ENCODE data around the gene ARID1B.

ARID1B gene

DNA sequence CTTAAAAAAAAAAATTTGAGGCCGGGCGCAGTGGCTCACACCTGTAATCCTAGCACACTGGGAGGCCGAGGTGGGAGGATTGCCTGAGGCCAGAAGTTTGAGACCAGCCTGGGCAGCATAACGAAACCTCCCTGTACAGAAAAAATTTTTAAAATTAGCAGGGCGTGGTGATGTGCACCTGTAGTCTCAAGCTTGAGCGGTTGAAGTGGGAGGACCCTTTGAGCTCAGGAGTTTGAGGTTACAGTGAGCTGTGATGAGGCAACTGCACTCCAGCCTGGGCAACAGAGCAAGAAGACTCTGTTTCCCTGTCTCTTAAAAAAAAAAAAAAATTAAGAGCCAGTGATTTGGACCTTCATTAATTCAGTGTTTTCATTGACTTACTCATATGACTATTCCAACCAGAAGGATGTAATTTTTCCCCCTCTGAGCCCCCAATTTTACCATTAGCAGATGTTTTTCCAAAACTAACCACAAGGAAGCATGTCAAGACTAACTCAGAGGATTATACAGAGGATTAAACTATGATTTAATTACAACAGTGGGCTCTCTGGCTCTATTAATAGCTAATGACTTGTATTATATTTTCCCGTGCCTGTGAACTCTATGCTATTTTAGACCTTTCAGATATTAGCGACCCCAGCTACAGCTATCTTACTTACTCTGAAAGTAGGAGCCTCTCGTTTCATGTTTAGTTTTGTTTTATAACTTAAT, 75.1 kb downstream of the ARID1B start:
- Mint-ChIP-seq H3K36me3 (ENCODE audit: low read depth) (no peaks in the 10 kb centered on the region), H3K9me3 (no peaks in the 10 kb centered on the region), H3K4me3 (no peak overlapping the region), H3K27me3 (no peaks in the 10 kb centered on the region), H3K4me1 (ENCODE audit: low read depth) (peaks cover 42% of the 10 kb centered on the region), H3K27ac (no peak overlapping the region)
- intact Hi-C loops (cut with micrococcal nuclease), result no loop called here

DNA sequence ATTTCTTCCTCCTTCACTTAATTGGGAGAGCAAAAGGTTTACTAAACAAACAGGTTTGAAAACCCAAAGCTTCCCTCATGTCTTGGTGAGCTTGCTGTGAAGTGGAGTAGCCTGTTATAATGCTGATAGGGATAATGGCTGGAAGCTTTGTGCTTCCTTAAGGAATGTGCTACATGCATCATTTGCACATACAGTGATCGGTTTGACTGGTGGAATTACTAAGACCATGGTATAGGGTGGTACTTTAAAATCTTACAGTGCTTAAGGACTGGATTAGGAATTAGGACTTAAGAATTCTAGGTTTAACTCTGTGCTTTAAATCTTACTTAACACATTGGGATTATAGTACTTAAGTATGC, 75.7 kb downstream of the ARID1B start:
- Mint-ChIP-seq H3K4me3 (no peak overlapping the region), H3K4me1 (ENCODE audit: low read depth) (peaks cover 41% of the 10 kb centered on the region), H3K27me3 (no peaks in the 10 kb centered on the region), H3K9me3 (no peaks in the 10 kb centered on the region), H3K27ac (no peak overlapping the region), H3K36me3 (ENCODE audit: low read depth) (no peaks in the 10 kb centered on the region)
- intact Hi-C loops (cut with micrococcal nuclease), result no loop called here

DNA sequence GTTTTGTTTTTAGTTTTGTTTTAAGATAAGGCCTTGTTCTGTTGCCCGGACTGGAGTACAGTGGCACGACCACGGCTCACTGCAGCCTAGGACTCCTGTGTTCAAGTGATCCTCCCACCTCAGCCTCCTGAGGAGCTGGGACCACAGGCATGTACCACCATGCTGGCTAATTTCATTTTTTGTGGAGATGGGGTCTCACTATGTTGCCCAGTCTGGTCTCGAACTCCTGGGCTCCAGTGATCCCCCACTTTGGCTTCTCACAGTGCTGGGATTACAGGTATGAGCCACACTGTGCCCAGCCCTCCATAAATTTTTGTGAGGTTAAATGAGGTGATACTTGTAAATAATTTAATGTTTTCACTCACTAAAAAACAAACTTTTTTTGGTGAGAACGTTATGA, 76.6 kb downstream of the ARID1B start:
- Mint-ChIP-seq H3K27ac (no peak overlapping the region), H3K4me1 (ENCODE audit: low read depth) (peaks cover 36% of the 10 kb centered on the region), H3K27me3 (no peaks in the 10 kb centered on the region), H3K9me3 (no peaks in the 10 kb centered on the region), H3K36me3 (ENCODE audit: low read depth) (no peaks in the 10 kb centered on the region), H3K4me3 (no peak overlapping the region)
- intact Hi-C loops (cut with micrococcal nuclease), result no loop called here

DNA sequence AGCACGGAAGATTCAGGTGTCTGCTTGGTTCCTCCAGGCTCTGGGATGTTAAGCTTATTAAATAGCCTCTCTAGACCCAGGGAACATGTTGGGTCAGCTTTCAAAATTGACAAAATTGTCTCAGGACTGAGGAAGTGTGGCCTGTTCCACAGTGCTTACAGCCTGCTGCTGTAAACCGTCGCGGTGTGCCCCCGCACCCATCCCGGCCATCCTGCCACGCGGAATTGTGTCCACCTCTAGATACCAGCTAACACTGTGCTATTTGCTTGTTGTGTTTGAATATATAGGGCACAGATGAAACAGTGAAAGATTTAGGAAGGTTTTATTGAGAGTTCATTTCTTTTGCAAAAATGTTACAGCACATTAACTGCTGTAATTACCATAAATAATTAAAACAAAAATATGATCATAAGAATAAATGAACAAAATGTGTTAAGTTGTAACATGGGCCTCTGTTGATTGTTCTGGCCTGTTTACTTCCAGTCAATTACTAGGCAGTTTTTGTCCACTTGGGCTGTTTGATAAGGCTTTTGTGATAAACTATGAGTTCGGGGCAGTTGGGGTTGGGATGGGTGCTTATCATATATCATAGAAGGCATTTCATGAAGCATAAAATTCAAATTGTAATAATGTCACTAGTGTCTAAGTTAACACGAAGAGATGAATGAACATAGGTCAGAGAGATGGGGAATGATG, 77.4 kb downstream of the ARID1B start:
- no peaks in the 10 kb centered on the region for H3K9me3 Mint-ChIP-seq
- H3K4me1 Mint-ChIP-seq (ENCODE audit: low read depth), result peaks cover 35% of the 10 kb centered on the region
- H3K27ac Mint-ChIP-seq, result no peak overlapping the region
- H3K4me3 Mint-ChIP-seq, result no peak overlapping the region
- no peaks in the 10 kb centered on the region for H3K27me3 Mint-ChIP-seq
- intact Hi-C loops (cut with micrococcal nuclease), result no loop called here
- H3K36me3 Mint-ChIP-seq (ENCODE audit: low read depth), result no peaks in the 10 kb centered on the region

DNA sequence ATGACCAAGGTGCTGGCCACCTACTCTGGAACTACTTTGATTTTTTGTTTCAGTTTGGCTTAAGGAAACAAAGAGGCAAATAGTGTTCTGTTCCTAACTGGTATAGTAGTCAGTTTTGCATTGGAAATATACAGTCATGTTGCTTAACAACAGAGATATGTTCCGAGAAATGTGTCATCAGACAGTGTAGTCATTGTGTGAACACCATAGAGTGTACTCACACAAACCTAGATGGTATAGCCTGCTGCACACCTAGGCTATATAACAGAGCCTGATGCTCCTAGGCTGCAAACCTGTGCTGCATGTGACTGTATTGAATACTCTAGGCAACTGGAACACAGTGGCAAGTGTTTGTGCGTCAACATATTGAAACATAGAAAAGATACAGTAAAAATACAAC, 80.4 kb downstream of the ARID1B start:
- Mint-ChIP-seq H3K9me3 (peaks cover 6% of the 10 kb centered on the region), H3K4me1 (ENCODE audit: low read depth) (peaks cover 41% of the 10 kb centered on the region), H3K27ac (no peak overlapping the region), H3K27me3 (no peaks in the 10 kb centered on the region), H3K4me3 (no peak overlapping the region), H3K36me3 (ENCODE audit: low read depth) (peaks cover 5% of the 10 kb centered on the region)
- intact Hi-C loops (cut with micrococcal nuclease), result no loop called here

DNA sequence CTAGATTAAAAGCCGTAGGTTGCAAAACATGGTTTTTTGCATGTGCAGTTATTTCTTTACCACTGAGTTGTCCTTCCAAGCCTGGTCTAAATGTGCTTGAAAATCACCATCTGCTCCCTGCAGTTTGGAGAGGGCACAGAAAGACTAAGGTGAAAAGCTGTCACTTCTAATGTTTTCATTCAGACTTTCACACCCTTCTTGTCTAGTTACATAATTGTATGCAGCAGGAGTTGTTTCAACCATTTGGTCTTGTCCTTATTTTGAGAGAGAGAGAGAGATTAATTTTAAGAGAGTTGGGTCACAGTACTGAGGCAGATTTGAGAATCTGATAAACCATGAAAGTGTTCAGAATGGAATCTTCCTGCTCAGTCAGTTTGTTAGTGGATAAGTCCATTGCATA, 82.5 kb downstream of the ARID1B start:
- Mint-ChIP-seq H3K27me3 (no peaks in the 10 kb centered on the region), H3K27ac (no peak overlapping the region), H3K4me1 (ENCODE audit: low read depth) (peaks cover 53% of the 10 kb centered on the region), H3K9me3 (peaks cover 8% of the 10 kb centered on the region), H3K36me3 (ENCODE audit: low read depth) (peaks cover 5% of the 10 kb centered on the region), H3K4me3 (no peak overlapping the region)
- intact Hi-C loops (cut with micrococcal nuclease), result no loop called here

DNA sequence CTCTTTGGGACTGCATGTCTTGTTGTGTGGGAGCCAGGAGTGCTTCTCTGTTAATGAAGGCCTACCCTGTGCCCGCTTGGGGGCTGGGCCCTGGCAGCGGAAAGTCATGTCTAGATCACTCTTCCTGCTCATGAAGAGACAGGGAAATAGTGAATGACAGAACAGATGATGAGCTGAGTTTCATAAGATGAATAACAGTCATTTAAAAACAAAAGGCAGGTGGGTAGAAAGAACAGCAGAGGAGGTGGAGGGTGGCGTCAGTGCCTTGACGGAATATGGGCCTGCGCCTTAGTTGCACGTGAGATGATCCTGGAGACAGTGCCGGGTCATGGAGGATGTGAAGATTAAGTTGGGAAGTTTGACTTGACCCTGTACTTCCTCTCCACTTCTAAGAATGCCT, 85.5 kb downstream of the ARID1B start:
- H3K27me3 Mint-ChIP-seq, result no peaks in the 10 kb centered on the region
- H3K27ac Mint-ChIP-seq, result peak overlapping the region; percentile 21
- H3K36me3 Mint-ChIP-seq (ENCODE audit: low read depth), result peaks cover 5% of the 10 kb centered on the region
- no peak overlapping the region for H3K4me3 Mint-ChIP-seq
- intact Hi-C loops (cut with micrococcal nuclease), result no loop called here
- peaks cover 49% of the 10 kb centered on the region for H3K4me1 Mint-ChIP-seq (ENCODE audit: low read depth)
- peaks cover 8% of the 10 kb centered on the region for H3K9me3 Mint-ChIP-seq

DNA sequence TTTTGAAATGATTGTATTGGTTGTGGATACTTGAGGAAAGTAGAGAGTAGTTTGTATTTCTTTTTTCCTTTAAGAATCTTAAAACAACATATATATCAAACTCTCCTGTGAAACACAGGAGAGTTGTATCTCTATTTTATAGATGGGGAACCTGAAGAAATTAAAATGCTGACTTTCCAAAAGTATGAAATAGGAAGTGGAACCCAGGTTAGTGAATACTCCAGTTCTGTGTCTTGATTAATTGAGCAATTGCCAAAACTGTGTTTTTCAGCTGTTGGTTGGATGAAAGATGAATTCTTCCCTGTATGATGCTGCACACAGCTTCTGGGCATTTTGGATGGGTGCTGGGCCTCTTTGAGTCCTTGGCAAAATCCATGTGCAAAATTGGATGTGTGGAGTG, 86.3 kb downstream of the ARID1B start:
- H3K4me1 Mint-ChIP-seq (ENCODE audit: low read depth), result peaks cover 44% of the 10 kb centered on the region
- no peak overlapping the region for H3K4me3 Mint-ChIP-seq
- H3K36me3 Mint-ChIP-seq (ENCODE audit: low read depth), result peaks cover 5% of the 10 kb centered on the region
- intact Hi-C loops (cut with micrococcal nuclease), result no loop called here
- no peak overlapping the region for H3K27ac Mint-ChIP-seq
- peaks cover 8% of the 10 kb centered on the region for H3K9me3 Mint-ChIP-seq
- no peaks in the 10 kb centered on the region for H3K27me3 Mint-ChIP-seq

DNA sequence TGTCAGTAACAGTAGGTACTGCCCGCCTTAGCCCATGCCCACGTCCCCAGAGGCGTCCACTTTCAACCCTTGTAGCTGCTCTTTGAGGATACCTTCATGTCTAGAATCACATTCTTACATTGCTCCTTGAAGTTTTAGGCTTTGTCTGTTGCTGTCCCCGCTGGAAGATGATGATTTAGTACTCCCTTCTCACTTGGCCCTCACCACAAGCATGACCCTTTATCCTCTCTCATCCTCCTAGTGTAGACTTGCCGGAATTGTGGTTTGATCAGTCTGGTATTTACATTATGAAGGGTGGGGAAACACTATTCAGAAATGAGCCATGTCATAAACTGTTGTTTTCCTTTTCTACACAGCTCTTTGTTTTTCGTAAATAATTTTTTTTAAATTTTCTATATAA, 87.4 kb downstream of the ARID1B start:
- intact Hi-C loops (cut with micrococcal nuclease), result no loop called here
- peaks cover 5% of the 10 kb centered on the region for H3K36me3 Mint-ChIP-seq (ENCODE audit: low read depth)
- no peak overlapping the region for H3K4me3 Mint-ChIP-seq
- no peak overlapping the region for H3K27ac Mint-ChIP-seq
- peaks cover 44% of the 10 kb centered on the region for H3K4me1 Mint-ChIP-seq (ENCODE audit: low read depth)
- no peaks in the 10 kb centered on the region for H3K27me3 Mint-ChIP-seq
- H3K9me3 Mint-ChIP-seq, result peaks cover 8% of the 10 kb centered on the region

DNA sequence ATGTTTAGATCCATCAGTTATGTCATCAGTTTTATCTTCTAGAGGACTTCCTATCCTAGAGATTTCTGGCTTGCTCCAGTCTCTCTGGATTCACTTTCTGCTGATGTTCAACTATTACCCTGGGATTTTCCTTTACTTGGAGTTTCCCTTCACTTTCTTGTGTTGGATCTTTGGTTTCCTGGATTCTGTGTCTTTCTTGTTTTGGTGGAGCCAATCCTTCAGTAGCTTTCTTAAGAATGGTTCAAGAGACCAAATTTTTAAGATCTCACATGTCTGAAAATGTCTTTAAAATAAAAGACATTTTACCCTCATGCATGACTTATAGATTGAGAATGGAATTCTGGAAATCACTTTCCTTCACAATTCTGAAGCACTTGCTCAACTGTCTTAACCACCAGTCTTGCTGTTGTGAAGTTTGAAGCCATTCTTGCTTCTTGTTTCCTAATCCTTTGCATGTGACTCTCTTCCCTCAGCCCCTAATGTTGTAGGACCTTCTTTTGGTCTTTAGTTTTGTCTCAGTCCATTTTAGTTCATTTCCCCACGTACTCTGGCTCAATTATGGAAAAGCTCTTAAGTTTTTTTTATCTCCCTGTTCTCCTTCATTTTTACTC, 87.9 kb downstream of the ARID1B start:
- intact Hi-C loops (cut with micrococcal nuclease), result no loop called here
- Mint-ChIP-seq H3K27ac (peak overlapping the region; percentile 34), H3K27me3 (no peaks in the 10 kb centered on the region), H3K4me1 (ENCODE audit: low read depth) (peaks cover 46% of the 10 kb centered on the region), H3K9me3 (peaks cover 8% of the 10 kb centered on the region), H3K36me3 (ENCODE audit: low read depth) (peaks cover 5% of the 10 kb centered on the region), H3K4me3 (no peak overlapping the region)

DNA sequence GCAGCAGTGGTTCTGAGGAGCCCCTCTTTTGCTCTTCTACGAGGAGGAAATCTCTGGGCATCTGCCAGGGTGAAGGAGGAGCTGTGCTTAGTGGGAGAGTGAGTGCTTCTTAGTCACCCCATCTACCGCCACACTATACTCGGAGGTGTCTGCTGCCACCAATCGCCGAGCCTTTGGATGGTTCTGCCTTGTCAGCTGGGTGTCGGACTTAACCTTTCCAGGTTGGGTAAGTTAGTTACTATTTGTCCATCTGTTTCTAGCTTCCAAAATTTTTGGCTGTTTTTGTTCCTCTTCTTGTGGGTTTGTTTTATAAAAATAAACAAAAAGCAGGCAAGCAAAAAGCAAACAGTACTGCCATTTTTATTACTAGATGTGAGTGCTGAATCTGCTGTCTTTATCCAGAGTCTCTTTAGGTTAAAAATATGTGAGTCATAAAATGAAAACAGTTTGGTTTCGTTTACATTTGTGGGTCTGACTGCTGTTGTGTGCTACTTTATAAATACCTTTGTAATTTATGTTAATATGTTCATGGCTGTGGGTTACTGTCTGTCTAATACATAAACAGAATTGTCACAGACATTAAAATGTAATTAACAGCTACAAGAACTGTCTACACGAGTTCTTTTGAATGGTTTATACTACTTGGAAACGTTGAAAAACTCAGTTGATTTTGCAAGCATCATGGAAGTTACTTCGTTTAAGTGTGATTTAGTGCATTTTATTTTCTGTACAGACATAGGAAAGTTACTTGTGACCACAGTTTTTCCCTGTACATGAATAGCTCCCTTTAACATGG, 89.2 kb downstream of the ARID1B start:
- no peaks in the 10 kb centered on the region for H3K27me3 Mint-ChIP-seq
- peaks cover 5% of the 10 kb centered on the region for H3K36me3 Mint-ChIP-seq (ENCODE audit: low read depth)
- peak overlapping the region; percentile 34 for H3K27ac Mint-ChIP-seq
- no peak overlapping the region for H3K4me3 Mint-ChIP-seq
- intact Hi-C loops (cut with micrococcal nuclease), result no loop called here
- peaks cover 59% of the 10 kb centered on the region for H3K4me1 Mint-ChIP-seq (ENCODE audit: low read depth)
- H3K9me3 Mint-ChIP-seq, result peaks cover 8% of the 10 kb centered on the region

DNA sequence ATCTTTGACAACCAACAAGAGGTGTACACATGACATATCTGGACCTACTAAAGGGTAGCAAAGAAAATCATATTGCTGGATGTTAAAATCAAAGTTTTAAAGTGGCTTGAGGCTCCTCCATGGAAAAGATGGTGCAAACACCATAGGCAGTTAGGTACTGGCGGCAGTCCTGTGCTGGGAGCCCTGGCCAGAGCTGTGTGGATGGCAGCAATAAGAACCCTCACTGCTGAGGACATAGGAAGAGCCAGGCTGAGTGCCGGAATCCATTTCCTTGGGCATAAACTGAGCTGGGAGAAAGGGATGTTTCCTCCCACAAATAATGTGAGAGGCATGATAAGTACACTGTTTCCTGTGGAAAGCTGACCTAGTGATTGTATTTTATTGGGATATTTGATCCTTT, 89.9 kb downstream of the ARID1B start:
- Mint-ChIP-seq H3K36me3 (ENCODE audit: low read depth) (peaks cover 1% of the 10 kb centered on the region), H3K27ac (no peak overlapping the region), H3K9me3 (peaks cover 6% of the 10 kb centered on the region), H3K27me3 (no peaks in the 10 kb centered on the region), H3K4me3 (no peak overlapping the region), H3K4me1 (ENCODE audit: low read depth) (peaks cover 59% of the 10 kb centered on the region)
- intact Hi-C loops (cut with micrococcal nuclease), result no loop called here

DNA sequence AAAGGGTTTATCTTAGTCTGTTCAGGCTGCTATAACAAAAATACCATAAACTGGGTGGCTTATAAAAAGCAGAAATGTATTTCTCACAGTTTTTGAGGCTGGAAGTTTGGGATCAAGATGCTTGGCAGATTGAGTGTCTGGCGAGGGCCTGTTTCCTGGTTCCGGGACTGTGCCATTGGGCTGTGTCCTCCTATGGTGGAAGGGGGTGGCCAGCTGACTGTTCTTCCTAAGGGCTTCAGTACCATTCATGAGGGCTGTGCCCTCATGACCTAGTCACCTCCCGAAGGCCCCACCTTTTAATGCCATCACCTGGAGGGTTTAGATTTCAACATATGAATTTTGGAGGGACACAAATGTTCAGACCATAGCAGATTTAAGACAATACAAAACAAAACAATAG, 91.2 kb downstream of the ARID1B start:
- no peak overlapping the region for H3K27ac Mint-ChIP-seq
- no peaks in the 10 kb centered on the region for H3K9me3 Mint-ChIP-seq
- H3K36me3 Mint-ChIP-seq (ENCODE audit: low read depth), result peaks cover 8% of the 10 kb centered on the region
- intact Hi-C loops (cut with micrococcal nuclease), result no loop called here
- H3K4me1 Mint-ChIP-seq (ENCODE audit: low read depth), result peaks cover 56% of the 10 kb centered on the region
- no peaks in the 10 kb centered on the region for H3K27me3 Mint-ChIP-seq
- no peak overlapping the region for H3K4me3 Mint-ChIP-seq

DNA sequence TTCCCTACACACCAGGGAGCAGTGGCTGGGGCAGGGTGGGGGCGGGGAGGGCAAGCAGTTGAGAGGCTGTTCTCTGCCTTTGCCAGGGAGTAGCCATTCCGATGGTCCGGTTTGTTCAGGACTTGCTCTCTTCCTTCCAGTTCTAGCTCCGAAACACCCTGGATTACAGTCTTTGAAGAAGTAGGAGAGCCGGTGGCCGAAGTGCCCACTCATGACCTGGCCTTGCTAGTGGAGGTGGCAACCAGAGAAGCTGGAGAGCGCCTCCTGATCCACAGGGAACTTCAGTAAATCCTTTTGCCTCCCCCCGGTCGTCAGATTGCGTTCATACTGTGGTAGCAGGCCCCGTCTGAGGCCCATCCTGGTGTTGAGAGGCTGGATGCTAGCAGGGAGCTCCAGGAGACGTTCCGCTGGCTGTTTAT, 92.8 kb downstream of the ARID1B start:
- H3K4me3 Mint-ChIP-seq, result no peak overlapping the region
- intact Hi-C loops (cut with micrococcal nuclease), result no loop called here
- H3K9me3 Mint-ChIP-seq, result no peaks in the 10 kb centered on the region
- H3K36me3 Mint-ChIP-seq (ENCODE audit: low read depth), result peaks cover 19% of the 10 kb centered on the region
- peaks cover 45% of the 10 kb centered on the region for H3K4me1 Mint-ChIP-seq (ENCODE audit: low read depth)
- peak overlapping the region; percentile 51 for H3K27ac Mint-ChIP-seq
- no peaks in the 10 kb centered on the region for H3K27me3 Mint-ChIP-seq
